Keratinocyte (primary cell): ENCODE data around the gene KCNC1.

Experiments
- CTCF ChIP-seq, 3 experiments: IDR thresholded peaks in 1 of 3; conservative IDR thresholded peaks in 1 of 3; optimal IDR thresholded peaks in 1 of 3; 2 replicates in 2 of 3; 3 replicates in 1 of 3; pipeline versions ENCODE3 to v1.5.1; 2011; ENCODE audit warnings: low read length in 3 of 3, mild to moderate bottlenecking in 3 of 3, moderate library complexity in 2 of 3, control low read depth in 1 of 3, inconsistent platforms in 1 of 3; ENCODE audit not compliant: insufficient read depth in 2 of 3; ENCODE audit errors: extremely low read depth in 1 of 3
- EZH2 ChIP-seq: IDR thresholded peaks from one replicate; pipeline ENCODE4 v1.6.1; 2012; ENCODE audit warnings: inconsistent platforms, mild to moderate bottlenecking, low read length, moderate library complexity

GRCh38 chr11:17792161-17792560 is 57.6 kb downstream of the KCNC1 start:
- TF ChIP-seq CTCF (optimal IDR thresholded peaks at IDR 0.05 in 1 of 3, IDR thresholded peaks at IDR 0.05 in 1 of 3, conservative IDR thresholded peaks at IDR 0.05 in 1 of 3; ENCODE audit: extremely low read depth in 1 of 3, insufficient read depth in 2 of 3, low read length in 3 of 3) (no peak), EZH2 (no peak)
